GM04503 (cell line): ENCODE data around the gene SOWAHA.

Experiments used
- DNase-seq: peaks from one replicate; pipeline ENCODE4 v3.0.0-alpha.2; 2012; ENCODE audit warnings: low read depth

The SOWAHA gene

GRCh38 chr5:132825834-132826391 is 12.8 kb downstream of the SOWAHA start:
- DNase-seq, result no peak

GRCh38 chr5:132826424-132827082 is 13.5 kb downstream of the SOWAHA start:
- no peak for DNase-seq

- no peak for DNase-seq
Observed at GRCh38 chr5:132827943-132828673, 15.0 kb downstream of the SOWAHA start.

- no peak for DNase-seq
Observed at GRCh38 chr5:132828846-132829494, 15.9 kb downstream of the SOWAHA start.

GRCh38 chr5:132829742-132830435 is 16.8 kb downstream of the SOWAHA start:
- no peak for DNase-seq

GRCh38 chr5:132830436-132831094 is 17.5 kb downstream of the SOWAHA start, which contains the start of gene SHROOM1:
Gene SHROOM1, minus strand, starts transcription at chr5:132830647. Its CDS starts 4,507 bp downstream, at chr5:132826140.
- no peak for DNase-seq

GRCh38 chr5:132831095-132831860 is 18.2 kb downstream of the SOWAHA start:
- no peak for DNase-seq

- no peak for DNase-seq
Observed at GRCh38 chr5:132832612-132833011, 19.5 kb downstream of the SOWAHA start.

- no peak for DNase-seq
Observed at GRCh38 chr5:132834057-132834456, 21.0 kb downstream of the SOWAHA start.

- no peak for DNase-seq
Observed at GRCh38 chr5:132836852-132837251, 23.8 kb downstream of the SOWAHA start.

- DNase-seq, result no peak
Observed at GRCh38 chr5:132837868-132838267, 24.8 kb downstream of the SOWAHA start.

GRCh38 chr5:132838516-132839282 is 25.6 kb downstream of the SOWAHA start:
- DNase-seq, result no peak

- no peak for DNase-seq
Observed at GRCh38 chr5:132839426-132840301, 26.6 kb downstream of the SOWAHA start.

GRCh38 chr5:132840313-132840712 is 27.2 kb downstream of the SOWAHA start:
- no peak for DNase-seq

- no peak for DNase-seq
Observed at GRCh38 chr5:132840896-132841295, 27.8 kb downstream of the SOWAHA start.

GRCh38 chr5:132841305-132841704 is 28.2 kb downstream of the SOWAHA start:
- no peak for DNase-seq

GRCh38 chr5:132848270-132848669 is 35.2 kb downstream of the SOWAHA start:
- DNase-seq, result no peak

GRCh38 chr5:132849347-132849746 is 36.2 kb downstream of the SOWAHA start:
- no peak for DNase-seq

- DNase-seq, result no peak
Observed at GRCh38 chr5:132850066-132850465, 37.0 kb downstream of the SOWAHA start.
